GM21381 (cell line): ENCODE data around the gene LITAF.

Experiments used
- ATAC-seq: cut with Tn5 transposase; IDR thresholded peaks from one replicate; pipeline ENCODE4 v1.9.1; 2021; ENCODE audit warnings: mild to moderate bottlenecking, moderate library complexity; ENCODE audit not compliant: unreplicated experiment

The LITAF gene

DNA sequence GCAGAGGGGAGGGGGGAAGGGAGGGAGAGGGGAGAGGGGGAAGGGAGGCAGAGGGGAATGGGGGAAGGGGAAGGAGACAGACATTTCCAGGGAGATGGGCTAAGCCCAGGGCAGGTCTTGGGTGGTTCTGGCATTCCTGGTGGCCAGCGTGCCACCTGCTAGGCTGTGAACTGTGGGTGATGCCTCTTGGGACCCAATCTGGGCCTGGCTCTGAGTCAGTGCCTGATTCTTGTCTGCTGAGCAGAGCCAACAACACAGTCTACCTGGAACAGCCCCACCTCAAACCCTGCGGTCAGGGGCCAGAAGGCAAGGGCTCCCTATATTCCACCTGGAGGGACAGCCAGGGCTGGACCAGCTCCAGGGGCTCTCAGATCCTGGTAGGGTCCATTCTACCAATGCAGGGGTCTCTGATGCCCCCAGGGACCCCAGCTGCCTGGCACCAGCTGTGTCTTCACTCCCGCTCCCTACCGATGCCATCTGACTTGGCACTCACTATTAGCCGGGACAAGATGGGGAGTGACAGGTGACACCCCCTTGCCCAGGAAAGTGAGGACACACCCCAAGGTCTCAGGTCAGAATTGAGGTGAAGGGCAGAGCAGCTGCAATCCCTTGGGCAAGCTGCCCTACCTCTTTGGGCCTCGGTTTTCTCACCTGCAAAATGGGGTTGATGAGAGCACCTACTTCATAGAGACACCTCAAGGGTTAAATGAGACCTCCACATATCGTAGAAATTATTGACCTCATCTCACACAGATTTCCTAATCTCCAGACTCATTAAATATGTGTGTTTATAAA is 87.2 kb downstream of the LITAF start:
- ATAC-seq, result no peak

DNA sequence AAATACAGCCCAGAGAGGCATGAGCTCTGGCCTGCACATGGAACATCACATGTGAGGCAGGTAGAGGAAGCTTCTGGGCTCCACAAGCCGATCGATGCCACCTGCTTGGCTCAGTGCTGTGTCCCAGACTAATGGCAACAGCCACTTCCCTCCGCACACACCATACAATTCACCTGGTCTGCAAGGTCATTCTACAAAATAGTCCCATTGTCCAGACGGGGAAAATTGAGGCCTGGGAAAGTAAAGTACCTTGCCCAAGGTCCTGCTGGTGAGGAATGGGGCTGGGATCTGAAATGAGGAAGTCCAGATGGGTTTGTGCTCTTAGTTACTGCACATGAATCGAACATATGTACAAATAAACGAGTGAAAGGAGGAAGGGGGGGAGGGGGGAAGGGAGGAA is 88.0 kb downstream of the LITAF start:
- ATAC-seq, result no peak

DNA sequence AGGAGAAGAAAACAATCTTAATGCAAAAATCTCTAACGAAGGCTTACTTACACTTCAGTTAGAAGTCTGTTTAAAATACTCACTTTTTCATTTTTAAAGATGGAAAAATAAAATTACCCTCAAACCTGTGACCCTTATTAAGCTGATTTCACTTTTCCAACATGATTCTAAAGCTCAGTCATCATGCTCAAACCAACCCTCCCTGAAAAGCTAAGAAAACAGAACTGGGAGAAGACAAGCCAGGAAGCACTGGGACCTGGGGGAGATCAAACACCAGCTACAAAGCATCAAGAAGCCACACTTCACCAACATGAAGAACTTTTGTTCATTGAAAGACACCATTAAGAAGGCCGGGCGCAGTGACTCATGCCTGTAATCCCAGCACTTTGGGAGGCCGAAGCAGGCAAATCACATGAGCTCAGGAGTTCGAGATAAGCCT is 88.8 kb downstream of the LITAF start:
- ATAC-seq, result no peak
